HG03196 (cell line): ENCODE data around the gene LRRC31.

ENCODE experiments used
- ATAC-seq: cut with Tn5 transposase; IDR thresholded peaks from one replicate; pipeline ENCODE4 v1.9.1; 2021; ENCODE audit not compliant: unreplicated experiment

The LRRC31 gene

DNA sequence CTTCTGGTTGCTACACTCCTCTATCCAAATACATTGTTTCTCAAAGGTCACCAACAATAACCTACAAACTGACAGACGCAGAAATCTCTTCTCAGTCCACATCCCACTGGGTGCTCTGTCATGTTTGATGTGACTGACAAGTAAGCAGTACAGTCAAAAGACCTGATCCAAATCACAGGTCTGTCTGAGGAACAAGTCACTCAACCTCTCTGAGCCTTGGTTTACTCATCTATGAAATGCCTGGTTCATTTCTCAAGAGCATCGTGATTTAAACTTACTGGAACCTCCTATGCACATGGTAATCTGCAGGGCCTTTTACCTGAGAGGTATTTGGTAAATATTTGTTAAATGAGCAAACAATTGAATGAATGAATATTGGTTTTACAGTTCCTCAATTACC lies 5.5 kb downstream of the LRRC31 start:
- no peak for ATAC-seq

GRCh38 chr3:169863458-169863899 lies 6.3 kb downstream of the LRRC31 start:
- peak; percentile 65 for ATAC-seq

DNA sequence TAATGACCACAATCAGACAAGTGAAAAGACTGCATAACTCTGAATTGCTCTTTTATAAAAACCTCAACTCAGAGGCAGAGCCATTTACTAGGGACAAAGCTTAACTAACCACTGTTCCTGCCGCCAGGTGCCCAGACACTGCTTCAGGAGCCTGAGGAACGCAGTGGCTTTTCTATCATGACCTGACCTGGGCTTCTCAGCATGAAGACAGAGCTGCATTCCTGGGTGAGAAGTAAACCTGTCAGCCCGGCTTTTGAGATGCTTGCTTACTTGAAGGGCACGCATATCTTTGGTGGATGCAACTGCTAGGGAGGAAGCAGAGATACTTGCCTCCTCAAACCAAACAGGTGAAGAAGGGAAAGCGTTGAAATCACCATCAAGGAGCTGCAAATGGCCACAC lies 7.9 kb downstream of the LRRC31 start:
- ATAC-seq: no peak

DNA sequence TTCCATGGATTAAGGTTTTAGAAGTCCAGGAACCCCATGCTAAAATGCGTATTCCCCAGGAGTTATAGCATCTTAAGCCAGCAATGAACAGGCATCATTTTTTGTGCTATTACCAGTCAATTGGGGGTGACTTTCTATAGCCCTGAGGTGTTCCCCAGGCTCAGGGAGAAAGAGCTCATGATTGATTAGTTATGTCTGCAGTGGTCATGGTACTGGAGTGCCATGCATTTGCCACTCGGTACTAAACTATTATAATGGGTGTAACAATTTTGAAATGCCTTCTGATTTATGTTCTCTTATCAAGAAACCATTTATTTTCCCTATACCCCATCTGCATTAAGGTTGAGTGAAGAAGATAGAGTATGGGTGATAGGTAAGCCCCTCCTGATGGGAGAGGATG lies 11.9 kb downstream of the LRRC31 start:
- no peak for ATAC-seq

- ATAC-seq: no peak
These were observed 14.2 kb downstream of the LRRC31 start for GRCh38 chr3:169855514-169855913.

- ATAC-seq: no peak
These were observed 19.1 kb downstream of the LRRC31 start for GRCh38 chr3:169850618-169851017.

- no peak for ATAC-seq
These were observed 21.0 kb downstream of the LRRC31 start for GRCh38 chr3:169848741-169849140.

DNA sequence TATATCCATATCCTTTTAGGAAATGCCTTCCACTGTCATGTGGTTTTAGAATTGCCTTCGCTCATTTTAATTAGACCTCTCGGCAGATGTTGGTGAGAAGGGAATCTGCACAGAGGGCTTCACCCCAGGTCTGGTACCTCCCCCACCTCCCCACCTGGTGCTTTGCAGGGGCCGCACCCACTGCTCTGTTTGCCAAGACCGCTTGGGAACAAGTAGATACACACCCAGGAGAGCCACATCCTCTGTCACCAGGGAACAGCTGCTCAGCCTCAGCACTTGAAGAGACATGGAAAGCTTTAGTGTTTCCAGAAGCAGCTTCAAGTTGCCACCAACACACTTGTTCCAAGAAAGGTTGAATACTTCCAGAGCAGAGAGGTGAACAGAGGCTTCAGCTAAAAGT lies 21.8 kb downstream of the LRRC31 start:
- no peak for ATAC-seq

- peak; percentile 96 for ATAC-seq
These were observed 23.1 kb downstream of the LRRC31 start for GRCh38 chr3:169846458-169847193.

DNA sequence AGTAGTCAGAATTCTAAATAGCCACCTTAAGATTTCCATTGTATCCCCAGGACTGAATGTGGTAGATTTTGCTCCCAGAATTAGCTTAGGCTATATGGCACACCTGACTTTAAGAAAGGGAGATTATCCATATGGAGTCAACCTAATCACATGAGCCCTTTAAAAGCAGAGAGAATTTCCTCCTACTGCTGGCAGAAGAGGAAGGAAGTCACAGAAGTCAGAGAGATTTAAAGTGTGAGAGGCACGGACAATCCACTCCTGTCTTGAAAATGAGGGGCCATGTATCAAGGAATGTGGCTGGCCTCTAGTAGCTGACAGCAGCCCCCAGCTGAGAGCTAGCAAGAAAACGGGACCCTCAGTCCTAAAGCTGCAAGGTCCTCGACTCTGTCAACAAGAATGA lies 26.8 kb downstream of the LRRC31 start:
- no peak for ATAC-seq

- peak; percentile 49 for ATAC-seq
These were observed 28.6 kb downstream of the LRRC31 start for GRCh38 chr3:169841171-169841570.

DNA sequence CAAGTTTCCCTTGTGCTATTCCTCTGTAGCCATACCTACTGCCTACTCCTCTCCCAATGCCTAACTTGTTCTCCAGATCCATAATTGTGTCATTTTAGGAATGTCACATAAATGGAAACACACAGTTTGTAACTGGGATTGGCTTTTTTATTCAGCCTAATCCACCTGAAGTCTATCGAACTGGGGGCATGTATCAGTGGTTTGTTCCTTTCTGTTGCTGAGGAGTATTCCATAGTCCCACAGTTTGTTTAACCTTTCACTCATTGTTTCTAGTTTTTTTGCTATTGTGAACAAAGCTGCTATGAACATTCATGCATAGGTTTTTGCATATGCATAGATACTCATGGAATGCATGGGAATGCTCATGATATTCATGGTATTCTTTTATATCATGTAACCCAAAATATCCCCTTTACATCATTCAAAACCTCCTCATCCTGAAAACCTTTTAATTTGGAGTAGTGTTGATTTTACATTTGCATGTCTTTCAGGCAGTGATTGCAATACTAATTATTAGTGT lies 31.2 kb downstream of the LRRC31 start:
- ATAC-seq: no peak

- ATAC-seq: no peak
These were observed 32.8 kb downstream of the LRRC31 start for GRCh38 chr3:169836942-169837275.

DNA sequence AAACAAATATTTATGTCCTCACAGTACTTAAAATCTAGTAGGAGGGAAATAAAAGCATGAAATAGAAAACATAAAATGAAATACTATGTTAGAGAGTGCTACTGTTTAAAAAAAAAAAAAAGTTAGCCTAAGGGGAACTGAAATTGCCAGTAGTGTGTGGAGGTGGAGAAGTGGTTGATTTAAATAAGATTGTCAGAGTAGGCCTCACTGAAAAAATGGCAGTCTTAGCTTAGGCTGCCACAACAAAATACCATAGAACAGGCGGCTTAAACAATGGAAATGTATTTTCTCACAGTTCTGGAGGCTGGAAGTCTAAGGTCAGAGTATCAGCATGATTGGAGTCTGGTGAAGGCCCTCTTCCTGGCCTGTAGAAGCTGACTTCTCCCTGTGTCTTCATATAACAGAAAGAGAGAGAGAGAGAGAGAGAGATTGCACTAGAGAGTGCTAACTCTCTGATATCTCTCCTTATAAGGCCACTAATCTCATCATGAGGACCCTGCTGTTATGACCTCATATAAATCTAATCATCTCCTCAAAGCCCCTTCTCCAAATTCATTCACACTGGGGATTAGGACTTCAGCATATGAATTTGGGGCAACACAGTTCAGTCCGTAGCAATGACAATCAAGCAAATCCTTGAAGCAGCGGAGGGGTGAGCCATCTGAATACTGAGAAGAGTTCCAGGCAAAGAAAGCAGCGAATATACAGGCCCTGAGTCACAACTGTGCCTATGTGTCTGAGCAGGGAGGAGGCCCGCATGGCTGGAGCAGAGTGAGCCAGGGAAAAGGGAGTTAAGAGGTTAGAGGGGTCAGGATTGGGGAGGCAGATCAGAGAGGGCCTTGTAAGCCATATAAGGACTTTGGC lies 33.4 kb downstream of the LRRC31 start:
- ATAC-seq: peak; percentile 67

- no peak for ATAC-seq
These were observed 34.2 kb downstream of the LRRC31 start for GRCh38 chr3:169835533-169835932.

GRCh38 chr3:169827712-169828111 lies 42.0 kb downstream of the LRRC31 start:
- no peak for ATAC-seq

GRCh38 chr3:169825316-169825715 lies 44.4 kb downstream of the LRRC31 start:
- ATAC-seq: no peak

GRCh38 chr3:169822983-169823382 lies 46.8 kb downstream of the LRRC31 start:
- ATAC-seq: no peak

DNA sequence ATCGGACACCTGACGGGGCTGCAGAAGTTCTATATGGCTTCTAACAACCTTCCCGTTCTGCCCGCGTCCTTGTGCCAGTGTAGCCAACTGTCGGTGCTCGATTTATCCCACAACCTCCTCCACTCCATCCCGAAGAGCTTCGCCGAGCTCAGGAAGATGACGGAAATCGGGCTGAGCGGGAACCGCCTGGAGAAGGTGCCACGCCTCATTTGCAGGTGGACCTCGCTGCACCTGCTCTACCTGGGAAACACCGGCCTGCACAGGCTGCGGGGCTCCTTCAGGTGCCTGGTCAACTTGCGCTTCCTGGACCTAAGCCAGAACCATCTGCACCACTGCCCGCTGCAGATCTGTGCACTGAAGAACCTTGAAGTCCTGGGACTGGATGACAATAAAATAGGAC lies 47.2 kb downstream of the LRRC31 start:
- no peak for ATAC-seq

- no peak for ATAC-seq
These were observed 47.6 kb downstream of the LRRC31 start for GRCh38 chr3:169822091-169822490.

DNA sequence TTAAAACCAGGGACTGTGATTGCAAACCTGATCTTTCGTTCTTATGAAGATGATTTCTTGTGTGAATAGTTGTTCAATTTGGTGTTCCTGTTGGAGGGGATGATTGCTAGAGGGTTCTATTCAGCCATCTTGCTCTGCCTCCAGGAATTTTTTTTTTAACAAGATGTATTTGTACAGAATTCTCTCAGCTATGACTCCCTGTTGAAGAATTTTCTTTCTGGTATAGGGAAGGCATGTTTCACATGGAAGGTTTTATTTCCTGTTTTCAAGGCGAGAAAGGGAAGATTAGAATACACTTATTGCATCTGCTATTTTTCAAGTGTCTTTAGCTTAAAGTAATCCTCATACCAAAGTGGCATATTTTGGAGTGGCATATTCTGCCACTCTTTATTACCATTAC lies 51.4 kb downstream of the LRRC31 start:
- no peak for ATAC-seq

DNA sequence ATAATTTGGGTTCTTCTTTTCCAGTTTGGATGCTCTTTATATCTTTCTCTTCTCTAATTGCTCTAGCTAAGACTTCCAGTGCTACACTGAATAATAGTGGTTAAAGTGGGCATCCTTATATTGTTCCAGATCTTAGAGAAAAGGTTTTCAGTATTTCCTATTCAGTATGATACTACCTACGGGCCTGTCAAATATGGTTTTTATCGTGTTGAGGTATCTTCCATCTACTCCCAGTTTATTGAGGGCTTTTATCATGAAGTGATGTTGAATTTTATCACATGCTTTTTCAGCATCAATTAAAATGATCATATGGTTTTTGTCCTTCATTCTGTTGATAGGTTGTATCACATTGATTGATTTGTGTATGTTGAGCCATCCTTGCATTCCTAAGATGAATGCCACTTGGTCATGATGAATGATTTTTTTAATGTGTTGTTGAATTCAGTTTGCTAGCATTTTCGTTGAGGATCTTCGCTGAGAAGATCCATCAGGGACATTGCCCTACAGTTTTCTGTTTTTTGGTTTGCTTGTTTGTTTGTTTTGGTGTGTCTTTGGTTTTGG lies 54.1 kb downstream of the LRRC31 start:
- ATAC-seq: no peak
